ENCODE results near the gene EHD2.
"Not testable (repeated sequence)": the region's sequence is repeated elsewhere in the genome, so short reads cannot be mapped to it uniquely, and the experiment has no call there.

Gene EHD2

GRCh38 chr19:47716270-47716937 lies 3.2 kb downstream of the EHD2 start:
- DNase-seq (ENCODE audit: insufficient read length, low spot score), result no peak
- TF ChIP-seq CTCF (IDR thresholded peaks at IDR 0.05; ENCODE audit: insufficient read depth, missing control alignments), result no peak

GRCh38 chr19:47718415-47719046 lies 5.3 kb downstream of the EHD2 start:
- not testable (repeated sequence) for DNase-seq (ENCODE audit: insufficient read length, low spot score); FAIRE-seq

More at GRCh38 chr19:47716270-47716937, 3.2 kb downstream of the EHD2 start:
- FAIRE-seq, result no peak

- FAIRE-seq, result no peak
- TF ChIP-seq CTCF (IDR thresholded peaks at IDR 0.05; ENCODE audit: insufficient read depth, missing control alignments), result no peak
- no peak for DNase-seq (ENCODE audit: insufficient read length, low spot score)
Measured at GRCh38 chr19:47719047-47719859, 6.0 kb downstream of the EHD2 start.

GRCh38 chr19:47720669-47721422 lies 7.6 kb downstream of the EHD2 start:
- DNase-seq (ENCODE audit: insufficient read length, low spot score), result no peak
- FAIRE-seq, result no peak
- no peak for TF ChIP-seq CTCF (IDR thresholded peaks at IDR 0.05; ENCODE audit: insufficient read depth, missing control alignments)

GRCh38 chr19:47723581-47723940 lies 10.3 kb downstream of the EHD2 start:
- TF ChIP-seq CTCF (IDR thresholded peaks at IDR 0.05; ENCODE audit: insufficient read depth, missing control alignments), result no peak
- DNase-seq (ENCODE audit: insufficient read length, low spot score) (no peak), FAIRE-seq (no peak)

- no peak for FAIRE-seq
- no peak for DNase-seq (ENCODE audit: insufficient read length, low spot score)
- no peak for TF ChIP-seq CTCF (IDR thresholded peaks at IDR 0.05; ENCODE audit: insufficient read depth, missing control alignments)
Measured at GRCh38 chr19:47725759-47726401, 12.7 kb downstream of the EHD2 start.

GRCh38 chr19:47726467-47726866 lies 13.2 kb downstream of the EHD2 start:
- FAIRE-seq, result no peak
- DNase-seq (ENCODE audit: insufficient read length, low spot score), result no peak

GRCh38 chr19:47728295-47728694 lies 15.1 kb downstream of the EHD2 start:
- FAIRE-seq; DNase-seq (ENCODE audit: insufficient read length, low spot score): not testable (repeated sequence)

More at GRCh38 chr19:47726467-47726866, 13.2 kb downstream of the EHD2 start:
- TF ChIP-seq CTCF (IDR thresholded peaks at IDR 0.05; ENCODE audit: insufficient read depth, missing control alignments), result no peak
